ENCODE measurements around the gene LSAMP.

The LSAMP gene

GRCh38 chr3:116429479-116430269, 15.6 kb downstream of the LSAMP start:
- no peak for DNase-seq

DNA sequence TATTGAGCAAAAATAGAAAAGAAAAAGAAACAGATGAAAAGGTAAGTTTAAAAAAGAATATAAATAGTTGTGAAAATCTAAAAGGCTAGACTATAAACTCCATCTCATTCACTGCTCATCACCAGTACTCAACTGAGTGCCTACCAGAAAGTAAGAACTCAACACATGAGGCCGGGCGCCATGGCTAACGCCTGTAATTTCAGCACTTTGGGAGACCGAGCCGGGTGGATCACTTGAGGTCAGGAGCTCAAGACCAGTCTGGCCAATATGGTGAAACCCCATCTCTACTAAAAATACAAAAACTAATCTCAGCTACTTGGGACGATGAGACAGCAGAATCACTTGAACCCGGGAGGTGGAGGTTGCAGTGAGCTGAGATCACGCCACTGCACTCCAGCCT, 19.3 kb downstream of the LSAMP start:
- DNase-seq: no peak

GRCh38 chr3:116425126-116425525, 20.2 kb downstream of the LSAMP start:
- no peak for DNase-seq

DNA sequence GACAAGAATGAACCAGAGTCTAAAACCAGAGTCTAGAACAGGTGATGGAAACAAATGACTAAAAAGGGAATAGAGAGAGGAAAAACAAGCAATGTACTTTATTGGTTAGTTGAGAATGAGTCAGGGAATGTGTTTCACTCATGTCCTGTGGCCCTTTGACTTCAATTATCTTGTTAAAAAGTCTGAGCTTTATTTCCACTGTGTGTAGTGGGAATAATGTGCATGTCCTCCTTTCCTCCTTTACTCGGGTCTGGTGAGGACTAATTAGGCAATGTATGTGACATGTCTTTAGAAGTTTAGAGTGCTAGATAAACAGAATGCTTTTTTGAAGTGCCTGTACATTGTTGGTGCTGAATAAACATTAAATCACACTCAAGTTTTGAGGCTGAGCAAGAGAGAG, 21.3 kb downstream of the LSAMP start:
- DNase-seq: no peak

- DNase-seq: no peak
Observed at GRCh38 chr3:116423374-116423773, 21.9 kb downstream of the LSAMP start.

GRCh38 chr3:116417151-116417550, 28.1 kb downstream of the LSAMP start:
- DNase-seq: no peak

GRCh38 chr3:116413319-116413718, 32.0 kb downstream of the LSAMP start:
- DNase-seq: no peak

DNA sequence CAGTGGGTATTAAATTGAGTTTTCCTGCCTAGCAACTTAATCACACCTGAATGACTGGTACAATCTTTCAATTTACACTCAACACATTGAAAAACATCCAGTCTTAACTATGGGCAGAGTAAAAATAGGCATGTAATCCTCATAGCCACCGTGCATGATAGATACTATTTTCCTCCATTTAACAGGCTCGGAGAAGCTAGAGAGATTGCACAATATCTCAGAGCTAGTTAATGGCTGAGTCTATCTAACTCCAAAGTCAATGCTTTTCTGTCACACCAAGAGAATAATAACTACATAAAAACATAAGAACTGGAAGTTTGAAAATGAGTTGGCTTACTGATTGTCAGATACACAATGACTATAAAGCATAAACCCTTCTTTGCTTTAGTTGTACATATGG, 36.8 kb downstream of the LSAMP start:
- no peak for DNase-seq

DNA sequence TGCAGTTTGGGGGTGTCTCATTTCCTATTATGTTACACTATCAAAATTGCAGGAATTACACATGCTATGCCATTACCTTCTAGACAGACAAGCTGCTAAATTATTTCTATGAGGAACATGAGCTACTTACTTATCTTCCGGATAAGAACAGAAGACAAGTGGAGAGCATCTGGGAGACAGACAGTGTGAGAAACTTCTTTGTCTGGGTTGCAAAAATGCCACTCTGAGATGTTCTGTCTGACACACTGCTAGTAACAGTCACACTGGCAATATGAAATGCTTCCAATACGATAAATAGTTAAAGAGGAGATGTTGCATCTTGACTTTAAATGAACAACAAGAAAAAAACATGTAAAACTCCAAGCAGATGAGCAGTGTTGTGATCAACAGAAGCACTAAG, 40.1 kb downstream of the LSAMP start:
- DNase-seq: no peak

- no peak for DNase-seq
Observed at GRCh38 chr3:116399701-116400226, 45.5 kb downstream of the LSAMP start.

DNA sequence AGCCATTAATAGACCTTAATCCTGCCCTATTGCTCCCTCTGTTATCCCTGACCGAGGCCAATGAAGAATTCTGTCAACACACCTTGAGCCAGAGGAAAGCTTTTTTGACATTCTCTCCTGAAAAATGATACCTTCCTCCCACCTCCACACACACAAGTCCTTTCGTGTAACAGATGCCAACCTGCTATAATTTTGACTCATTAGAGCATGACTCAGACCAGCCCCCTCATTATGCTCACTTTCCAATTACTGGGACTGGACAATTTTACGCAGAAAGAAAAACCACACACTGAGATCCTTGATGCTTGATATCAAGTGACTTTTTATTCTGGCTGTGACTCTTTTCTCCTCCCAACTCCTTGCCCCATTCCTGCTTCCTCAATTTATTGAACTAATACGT, 50.9 kb downstream of the LSAMP start:
- DNase-seq: no peak

GRCh38 chr3:116393199-116393598, 52.1 kb downstream of the LSAMP start:
- no peak for DNase-seq

DNA sequence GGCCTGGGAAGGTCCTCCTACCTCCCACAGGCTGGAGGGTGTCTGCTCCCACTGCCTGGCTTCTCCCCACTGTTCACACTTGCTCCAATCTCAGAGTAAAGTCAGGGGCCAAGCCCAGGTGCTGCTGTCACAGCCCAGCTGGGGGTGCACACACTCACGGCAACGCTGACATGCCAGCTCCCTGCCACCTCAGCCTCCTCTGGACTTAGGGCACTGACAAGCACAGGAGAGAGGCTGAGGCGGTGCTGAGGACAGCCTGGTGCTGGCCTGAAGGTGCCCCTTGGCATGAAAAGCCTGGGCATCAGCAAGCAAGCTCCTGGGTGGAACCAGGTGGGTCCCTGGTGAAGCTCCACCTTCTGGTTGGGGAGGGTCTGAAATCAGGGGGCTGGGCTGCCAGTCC, 53.0 kb downstream of the LSAMP start:
- DNase-seq: no peak

DNA sequence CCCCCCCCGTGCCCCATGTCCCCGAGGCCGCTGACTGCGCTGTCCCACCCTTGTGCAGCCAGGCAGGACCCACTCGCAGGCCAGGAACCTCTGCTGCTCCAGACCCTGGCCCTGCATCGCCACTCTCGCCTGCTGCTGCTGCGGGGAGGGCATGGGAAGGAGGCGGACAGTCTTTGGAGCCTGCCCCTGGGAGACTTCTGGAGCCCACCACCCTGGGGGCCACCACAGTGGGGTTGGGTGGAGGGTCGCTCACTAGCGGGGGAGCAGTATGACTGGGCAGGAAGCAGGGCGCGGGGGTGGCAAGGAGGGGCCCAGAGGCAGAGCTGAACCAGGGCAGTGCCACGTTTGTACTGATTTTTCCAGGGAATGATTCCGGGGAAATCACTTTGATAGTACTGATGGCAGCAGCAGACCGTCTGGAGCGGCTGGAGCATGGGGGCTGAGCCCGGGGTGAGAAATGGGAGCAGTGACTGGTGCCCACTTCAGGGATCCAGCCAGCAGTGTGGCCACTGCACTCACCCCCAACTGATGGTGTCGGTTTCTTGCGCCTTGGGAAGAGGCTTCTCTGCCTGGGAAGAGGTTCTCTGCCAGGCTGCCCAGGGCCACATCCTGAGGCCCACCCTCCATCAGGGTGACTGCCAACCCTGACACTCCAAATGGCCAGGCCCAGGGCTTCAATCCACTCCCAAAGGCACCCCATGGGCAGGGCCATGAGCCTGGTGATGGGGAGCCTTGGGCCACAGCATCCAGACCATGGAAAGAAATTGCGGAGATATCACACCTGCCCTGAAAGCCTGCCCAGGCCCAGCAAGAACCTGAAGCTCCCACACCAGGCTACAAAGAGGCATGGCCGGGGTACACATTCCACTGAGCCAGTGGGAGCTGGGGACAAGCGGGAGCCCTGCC, 53.7 kb downstream of the LSAMP start:
- no peak for DNase-seq

DNA sequence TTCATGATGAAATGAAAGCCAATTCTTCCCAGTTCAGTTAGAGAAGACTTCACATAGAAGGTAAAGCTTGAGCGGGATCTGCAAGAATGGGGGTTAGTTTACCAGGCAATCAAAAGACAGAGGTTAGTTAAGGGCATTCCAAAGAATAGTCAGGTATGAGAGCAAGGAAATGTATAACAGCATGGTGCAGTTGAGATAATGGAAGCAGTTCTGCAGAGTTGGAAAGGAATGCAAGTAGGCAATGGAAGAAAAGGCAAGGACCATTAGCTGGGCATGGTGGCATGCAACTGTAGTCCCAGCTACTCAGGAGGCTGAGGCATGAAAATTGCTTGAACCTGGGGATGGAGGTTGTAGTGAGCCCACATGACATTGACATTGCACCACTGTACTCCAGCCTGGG, 55.0 kb downstream of the LSAMP start:
- DNase-seq: no peak

DNA sequence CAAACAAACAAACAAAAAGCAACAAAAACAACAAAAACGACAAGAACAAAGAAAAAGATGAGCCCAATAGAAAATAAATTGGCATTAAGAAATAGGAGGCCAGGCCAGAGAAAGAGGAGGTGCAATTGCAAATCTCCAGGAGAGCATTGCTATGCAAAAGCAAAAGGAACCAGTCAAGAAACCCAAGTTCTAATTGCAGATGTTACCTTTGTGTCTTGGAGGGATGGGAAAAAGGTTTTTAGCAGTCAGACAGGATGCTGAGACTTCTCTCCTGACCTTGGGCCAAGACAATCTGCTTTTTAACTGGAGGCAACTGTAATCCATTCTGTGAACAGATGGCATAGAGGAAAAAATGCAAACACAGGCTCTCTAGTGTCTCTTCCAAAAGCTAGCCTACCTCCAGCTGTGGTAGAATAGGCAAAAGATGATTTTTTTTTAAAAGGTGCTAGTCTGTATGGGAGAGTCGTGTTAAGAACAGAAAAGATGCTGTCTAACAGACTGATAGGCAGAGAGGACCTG, 56.4 kb downstream of the LSAMP start:
- no peak for DNase-seq

DNA sequence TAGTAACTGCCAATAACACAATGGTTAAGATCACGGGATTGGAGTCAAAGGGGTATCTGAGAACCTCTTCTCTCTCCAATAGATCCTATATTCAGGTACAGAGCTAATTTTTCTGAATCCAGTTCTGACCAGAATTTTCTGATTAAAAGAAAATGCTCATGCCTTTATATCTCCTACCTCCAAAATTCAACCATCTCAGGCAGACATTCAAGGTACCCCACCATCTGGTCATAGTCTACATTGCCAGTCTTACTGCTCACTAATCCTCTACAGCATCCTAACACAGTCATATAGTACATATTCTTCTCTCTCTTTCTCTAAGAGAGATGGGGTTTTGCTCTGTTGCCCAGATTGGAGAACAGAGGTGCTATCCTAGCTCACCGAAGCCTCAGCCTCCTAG, 59.1 kb downstream of the LSAMP start:
- DNase-seq: no peak

DNA sequence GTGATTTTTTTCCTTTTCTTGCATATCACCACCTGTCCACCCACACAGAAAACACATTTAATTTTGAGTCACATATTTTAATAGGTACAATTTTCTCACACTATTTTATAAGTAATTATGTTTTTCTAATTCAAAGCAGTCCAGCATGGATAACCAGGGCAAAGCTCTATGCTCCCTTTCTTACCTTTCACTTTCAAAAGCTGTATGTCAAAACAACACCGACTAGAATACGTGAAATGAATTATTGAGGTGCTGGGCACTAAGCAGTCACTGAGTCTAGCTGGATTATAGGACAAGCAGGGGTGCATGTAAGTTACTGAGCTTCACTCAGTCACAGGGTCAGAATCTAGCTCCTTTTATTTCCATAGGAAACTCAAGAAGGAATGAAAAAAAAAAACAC, 60.6 kb downstream of the LSAMP start:
- DNase-seq: no peak

DNA sequence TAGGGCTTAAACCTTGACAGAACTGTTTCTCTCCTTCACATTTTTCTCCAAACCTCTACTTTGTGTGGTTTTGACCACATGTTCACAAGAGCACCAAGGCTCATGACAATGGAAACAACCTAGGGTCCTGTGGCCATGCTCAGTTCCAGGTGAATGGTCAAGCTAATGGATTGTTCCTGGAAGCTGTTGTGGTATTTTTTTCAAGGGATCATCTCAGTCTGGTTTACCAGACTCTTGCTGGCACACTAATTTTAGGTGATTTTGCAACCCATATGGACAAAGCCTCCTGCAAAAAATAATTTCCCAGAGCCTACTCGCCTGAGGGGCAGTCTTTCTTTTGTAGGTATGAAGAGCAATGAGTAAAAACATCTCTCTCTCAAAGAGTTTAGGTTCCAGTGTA, 67.2 kb downstream of the LSAMP start:
- no peak for DNase-seq

GRCh38 chr3:116374901-116375300, 70.4 kb downstream of the LSAMP start:
- no peak for DNase-seq

DNA sequence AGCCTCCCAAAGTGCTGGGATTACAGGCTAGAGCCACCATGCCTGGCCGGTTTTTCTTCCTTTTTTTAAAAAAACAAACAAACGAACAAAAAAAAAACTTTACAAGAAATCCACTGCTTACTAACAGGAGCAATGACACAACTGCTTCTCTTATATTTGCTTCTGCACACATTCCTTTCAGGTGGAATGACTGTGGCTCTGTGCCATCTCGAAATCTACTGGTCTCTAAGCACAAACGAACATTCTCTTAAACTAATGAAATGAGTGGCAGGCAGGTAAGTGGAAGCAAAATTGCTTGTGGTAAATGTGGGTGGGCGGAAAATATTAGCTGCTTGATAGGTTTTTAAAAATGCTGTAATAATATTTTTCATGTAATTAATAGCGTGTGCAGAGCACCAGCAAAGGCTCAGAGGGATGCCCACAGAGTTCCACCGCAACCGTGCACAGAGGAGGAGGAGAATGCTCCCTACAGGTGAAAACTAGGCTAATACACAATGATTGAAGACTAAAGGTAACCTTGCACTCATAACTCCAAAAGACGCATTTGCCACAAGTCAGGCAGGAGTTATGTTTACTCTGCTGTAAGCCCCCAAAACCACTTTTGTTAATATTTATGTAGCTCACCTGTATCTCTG, 77.4 kb downstream of the LSAMP start:
- no peak for DNase-seq

GRCh38 chr3:116356056-116356455, 89.2 kb downstream of the LSAMP start:
- DNase-seq: no peak

- DNase-seq: no peak
Observed at GRCh38 chr3:116354382-116354781, 90.9 kb downstream of the LSAMP start.

Measured in activated CD4-positive, alpha-beta T cell treated with anti-CD3 and anti-CD28 coated beads, Interleukin-2, Interleukin-6, amounts not matched to agents 100 ng/mL and 50 ng/mL, durations not matched to agents 16 hours and 8 hours (primary cell).